CMK (cell line): ENCODE data around the gene RPS27A.
A peak's percentile ranks its signal among the peaks of the same experiment; 100 is the strongest.
"Not testable (repeated sequence)": the region's sequence is repeated elsewhere in the genome, so short reads cannot be mapped to it uniquely, and the experiment has no call there.

Source experiments
- DNase-seq: peaks from one replicate; pipeline ENCODE4 v3.0.0-alpha.2; 2010; ENCODE audit warnings: low read depth

The RPS27A gene

DNA sequence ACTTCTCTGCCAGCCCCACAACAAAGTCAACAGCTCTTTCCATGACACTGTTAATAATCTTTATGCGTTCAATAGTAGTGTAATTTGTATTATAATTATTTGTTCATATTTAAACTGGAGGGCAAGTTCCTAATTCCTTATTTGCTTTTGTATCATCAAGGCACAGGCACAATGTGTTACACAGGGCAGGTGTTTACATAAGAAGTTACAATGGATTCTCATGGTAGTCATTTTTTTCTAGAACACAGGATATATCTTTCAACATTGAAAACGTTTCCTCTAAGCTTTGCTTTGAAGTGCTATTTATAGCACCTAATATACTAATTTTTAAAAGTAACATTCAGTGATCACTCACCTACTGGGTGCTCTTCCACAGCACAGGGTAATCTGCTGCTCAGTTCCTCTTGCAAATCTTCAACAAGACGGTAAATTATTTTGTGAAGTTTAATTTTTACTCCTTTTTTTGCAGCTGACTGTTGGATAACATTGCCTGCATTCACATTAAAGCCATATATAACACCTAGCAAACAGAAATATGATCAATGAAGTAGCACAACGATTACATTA is 7.3 kb downstream of the RPS27A start:
- DNase-seq: no peak

DNA sequence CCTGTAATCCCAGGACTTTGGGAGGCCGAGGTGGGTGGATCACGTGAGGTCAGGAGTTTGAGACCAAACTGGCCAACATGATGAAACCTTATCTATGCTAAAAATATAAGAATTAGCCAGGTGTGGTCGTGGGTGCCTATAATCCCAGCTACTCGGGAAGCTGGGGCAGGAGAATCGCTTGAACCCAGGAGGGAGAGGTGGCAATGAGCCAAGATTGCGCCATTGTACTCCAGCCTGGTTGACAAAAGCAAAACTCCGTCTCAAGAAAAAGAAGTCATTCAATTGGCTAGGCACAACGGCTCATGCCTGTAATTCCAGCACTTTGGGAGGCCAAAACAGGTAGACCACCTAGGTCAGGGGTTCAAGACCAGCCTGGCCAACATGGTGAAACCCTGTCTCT is 9.1 kb downstream of the RPS27A start:
- DNase-seq: not testable (repeated sequence)

DNA sequence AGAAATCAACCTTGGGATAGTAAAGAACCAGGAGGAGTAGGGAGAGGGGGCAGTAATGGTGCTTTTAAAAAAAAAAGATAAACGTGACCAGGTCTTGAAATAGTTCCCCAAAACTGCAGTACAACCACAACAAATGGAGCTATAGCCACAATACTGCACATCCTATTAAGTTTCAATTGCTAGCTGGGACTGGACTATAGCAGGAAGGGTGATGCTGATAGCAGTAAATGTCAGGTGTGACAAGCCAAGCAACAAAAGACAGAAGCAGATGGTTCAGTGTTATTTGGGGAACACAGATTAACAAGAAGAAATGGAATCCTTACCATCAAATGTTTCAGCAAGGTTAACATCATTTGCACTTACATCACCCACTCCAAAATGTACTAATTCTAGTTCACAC is 10.1 kb downstream of the RPS27A start:
- DNase-seq: no peak

DNA sequence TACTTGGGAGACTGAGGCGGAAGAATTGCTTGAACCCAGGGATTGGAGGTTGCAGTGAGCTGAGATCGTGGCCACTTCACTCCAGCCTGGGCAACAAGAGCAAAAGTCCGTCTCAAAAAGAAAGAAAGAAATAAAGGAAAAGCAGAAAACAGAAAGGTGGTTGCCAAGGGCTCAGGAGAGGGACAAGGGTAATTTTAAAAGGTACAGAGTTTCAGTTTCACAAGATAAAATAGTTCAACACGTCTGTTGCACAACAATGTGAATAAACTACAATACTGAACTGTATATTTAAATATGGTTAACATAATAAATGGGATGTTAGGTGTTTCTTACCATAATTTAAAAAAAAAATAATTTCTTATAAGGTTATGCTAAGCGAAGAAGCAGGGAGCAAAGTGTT is 12.9 kb downstream of the RPS27A start:
- DNase-seq: no peak

DNA sequence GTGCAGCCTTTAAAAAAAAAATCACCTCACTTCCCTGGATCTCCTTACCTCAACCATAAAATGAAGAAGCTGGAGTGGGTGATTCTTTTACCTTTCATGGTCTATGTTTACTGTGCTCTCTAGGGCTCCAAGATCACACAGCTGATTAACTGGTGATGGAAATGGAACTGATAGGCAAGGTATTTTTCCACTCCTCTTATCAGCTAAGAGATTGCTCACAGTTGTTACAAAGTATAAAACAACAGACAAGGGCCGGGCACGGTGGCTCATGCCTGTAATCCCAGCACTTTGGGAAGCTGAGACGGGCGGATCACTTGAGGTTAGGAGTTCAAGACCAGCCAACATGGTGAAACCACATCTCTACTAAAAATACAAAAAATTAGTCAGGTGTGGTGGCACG is 14.5 kb downstream of the RPS27A start:
- no peak for DNase-seq

DNA sequence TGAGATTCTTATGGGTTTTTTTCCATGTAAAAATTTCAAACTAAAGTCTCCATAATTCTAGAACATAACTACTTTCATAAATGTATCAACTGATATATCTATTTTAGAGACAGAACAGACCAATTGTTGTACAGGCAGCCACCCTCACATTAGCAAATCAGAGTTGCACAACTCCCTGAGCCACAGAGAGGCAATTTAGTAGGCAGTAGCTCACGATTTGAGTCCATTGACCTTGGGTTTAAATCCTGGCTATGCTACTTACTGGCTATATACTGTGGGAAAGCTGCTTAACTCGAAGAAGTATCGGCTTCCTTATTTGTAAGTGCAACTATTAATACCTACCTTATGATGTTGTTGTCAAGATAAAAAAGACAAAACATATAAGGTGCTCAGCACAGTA is 20.3 kb downstream of the RPS27A start:
- DNase-seq: no peak

DNA sequence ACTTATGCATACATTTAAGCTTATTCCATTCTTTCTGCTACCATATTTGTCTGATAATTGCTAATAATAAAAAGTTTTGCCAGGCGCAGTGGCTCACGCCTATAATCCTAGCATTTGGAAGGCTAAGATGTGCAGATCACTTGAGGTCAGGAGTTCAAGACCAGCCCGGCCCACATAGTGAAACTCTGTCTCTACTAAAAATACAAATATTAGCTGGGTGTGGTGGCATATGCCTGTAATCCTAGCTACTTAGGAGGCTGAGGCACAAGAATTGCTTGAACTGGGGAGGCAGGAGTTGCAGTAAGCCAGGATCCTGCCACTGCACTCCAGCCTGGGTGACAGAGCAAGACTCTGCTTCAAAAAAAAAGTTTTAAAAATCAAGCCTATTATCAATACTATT is 27.1 kb downstream of the RPS27A start:
- DNase-seq: not testable (repeated sequence)

DNA sequence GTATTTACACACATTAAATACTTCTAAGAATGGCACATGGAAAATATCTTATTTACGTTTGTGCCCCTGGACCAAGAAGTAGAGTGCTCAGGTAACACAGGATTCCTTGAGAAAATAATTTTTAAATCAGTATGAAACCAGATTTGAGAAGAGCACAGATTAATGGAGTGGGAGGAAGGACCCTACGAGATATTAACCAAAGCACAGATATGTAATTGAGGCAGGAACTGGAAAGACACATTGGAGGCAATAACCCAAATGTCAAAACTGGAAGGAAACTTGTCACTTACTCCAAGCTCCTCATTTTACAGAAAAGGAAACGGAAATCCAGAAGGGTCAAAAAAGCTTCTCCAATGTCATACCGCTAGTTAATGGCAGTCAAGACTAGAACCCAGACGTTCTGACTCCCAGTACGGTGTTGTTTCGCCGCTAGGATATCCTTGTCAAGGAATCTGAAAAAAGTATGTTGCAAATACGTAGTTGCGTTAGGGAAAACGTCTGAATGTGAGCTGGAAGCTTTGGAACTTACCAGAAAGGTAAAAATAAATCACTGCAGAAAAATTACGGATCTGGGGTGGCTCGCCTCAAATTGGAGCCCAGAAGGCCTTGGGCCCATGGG is 35.9 kb downstream of the RPS27A start:
- no peak for DNase-seq

DNA sequence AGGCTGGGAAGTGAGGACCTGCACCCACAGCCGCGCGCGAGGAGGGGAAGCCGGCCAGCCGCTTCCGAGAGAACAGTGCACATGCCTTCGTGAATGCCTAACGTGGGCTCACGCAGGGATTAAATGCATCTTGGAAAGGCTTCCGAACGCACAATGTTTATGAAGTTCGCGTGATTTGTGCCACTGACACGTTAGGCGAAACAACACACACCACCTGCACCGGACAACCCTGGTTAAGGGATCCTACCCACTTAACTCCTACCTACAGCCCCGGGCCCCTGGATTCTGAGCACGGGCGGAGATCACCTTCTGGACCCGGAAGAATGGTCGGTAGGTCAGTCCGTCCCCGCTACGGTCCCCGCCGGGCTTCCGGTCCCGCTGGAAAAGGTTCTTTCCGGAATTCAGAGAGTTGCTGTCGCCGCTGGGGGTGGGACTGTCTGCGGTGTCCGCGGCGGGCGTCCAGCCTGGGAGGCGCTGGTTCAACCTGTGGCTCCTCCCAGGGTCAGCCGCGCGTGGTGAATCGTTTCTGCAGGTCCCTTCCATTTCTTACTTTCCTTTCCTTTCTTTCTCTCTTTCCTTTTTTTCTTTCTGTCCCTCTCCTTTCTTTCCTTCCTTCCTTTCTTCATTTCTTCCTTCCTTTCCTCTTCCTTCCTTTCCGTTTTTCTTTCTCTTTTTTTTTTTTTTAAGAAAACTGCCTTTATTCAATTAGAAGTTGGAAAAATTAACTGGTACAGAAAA is 36.6 kb downstream of the RPS27A start, which contains the start of gene MTIF2:
Gene MTIF2, minus strand, starts transcription at position 325 of the 738 bp plus-strand sequence. CDS start 5,373 bp downstream, outside the sequence.
- peak; percentile 79 for DNase-seq

DNA sequence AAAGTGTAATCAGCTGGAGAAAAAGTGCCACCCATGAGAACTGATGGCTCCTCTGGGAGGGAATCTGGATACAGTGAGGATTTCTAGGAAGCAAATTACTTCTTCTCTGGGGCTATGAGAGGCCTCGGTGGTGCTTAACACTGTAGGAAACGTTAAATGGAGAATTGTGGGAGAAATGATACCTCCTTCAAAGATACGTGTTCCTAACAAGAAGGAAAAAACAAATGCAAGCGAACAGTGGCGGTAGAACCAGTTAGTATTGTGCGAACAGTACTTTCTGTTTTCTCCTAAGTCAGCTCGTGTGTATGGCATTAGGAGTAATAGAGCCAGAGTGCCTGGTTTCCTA is 37.1 kb downstream of the RPS27A start:
- no peak for DNase-seq

DNA sequence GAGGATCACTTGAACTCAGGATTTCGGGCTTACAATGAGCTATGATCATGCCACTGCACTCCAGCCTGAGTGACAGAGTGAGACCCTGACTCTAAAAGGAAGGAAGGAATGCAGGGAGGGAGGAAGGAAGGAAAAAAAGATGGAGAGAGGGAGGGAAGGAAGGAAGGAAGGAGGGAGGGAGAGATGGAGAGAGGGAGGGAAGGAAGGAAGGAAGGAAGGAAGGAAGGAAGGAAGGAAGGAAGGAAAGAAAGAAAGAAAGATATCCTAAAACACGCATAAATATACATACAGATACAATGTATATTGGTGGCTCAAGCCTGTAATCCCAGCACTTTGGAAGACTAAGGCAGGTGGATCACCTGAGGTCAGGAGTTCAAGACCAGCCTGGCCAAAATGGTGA is 41.9 kb downstream of the RPS27A start:
- not testable (repeated sequence) for DNase-seq

DNA sequence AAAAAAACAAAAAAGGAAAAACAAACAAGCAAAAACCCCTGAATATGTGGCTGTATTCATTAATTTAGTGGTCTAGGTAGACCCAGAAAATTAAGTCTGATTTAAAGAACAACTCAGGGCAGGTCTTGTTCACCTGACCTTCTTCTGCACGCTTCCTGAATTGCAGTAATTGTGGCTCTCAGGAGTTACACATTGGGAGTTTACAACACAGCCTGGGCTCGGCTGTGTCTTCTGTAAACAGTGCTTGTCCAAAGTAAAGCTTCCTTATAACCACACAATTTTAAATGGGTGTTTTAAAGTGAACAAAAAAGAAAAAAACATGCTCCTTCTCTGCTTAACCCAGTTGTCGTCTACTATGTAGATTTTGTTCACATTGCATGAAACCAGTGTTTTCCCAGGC is 44.8 kb downstream of the RPS27A start:
- no peak for DNase-seq

DNA sequence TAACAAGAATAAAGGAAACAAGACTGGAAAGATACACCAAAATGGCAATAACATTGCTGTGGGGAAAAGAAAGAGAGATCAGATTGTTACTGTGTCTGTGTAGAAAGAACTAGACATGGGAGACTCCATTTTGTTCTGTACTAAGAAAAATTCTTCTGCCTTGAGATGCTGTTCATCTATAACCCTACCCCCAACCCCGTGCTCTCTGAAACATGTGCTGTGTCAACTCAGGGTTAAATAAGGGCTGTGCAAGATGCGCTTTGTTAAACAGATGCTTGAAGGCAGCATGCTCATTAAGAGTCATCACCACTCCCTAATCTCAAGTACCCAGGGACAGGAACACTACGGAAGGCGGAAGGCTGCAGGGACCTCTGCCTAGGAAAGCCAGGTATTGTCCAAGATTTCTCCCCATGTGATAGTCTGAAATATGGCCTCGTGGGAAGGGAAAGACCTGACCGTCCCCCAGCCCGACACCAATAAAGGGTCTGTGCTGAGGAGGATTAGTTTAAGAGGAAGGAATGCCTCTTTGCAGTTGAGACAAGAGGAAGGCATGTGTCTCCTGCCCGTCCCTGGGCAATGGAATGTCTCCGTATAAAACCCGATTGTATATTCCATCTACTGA is 46.8 kb downstream of the RPS27A start:
- DNase-seq: not testable (repeated sequence)

DNA sequence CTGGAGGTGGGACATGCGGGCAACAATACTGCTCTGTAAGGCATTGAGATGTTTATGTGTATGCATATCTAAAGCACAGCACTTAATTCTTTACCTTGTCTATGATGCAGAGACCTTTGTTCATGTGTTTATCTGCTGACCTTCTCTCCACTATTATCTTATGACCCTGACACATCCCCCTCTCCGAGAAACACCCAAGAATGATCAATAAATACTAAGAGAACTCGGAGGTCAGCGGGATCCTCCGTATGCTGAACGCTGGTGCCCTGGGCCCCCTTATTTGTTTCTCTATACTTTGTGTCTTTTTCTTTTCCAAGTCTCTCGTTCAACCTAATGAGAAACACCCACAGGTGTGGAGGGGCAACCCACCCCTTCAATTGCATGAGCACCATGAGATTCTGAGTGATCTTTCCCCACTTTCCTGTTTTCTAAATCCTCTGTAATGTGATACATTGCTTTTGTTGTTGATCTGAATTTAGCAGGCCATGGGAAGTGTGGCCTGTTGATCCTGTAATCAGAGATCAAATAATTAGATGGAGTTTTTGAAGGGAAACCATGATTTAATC is 47.5 kb downstream of the RPS27A start:
- DNase-seq: not testable (repeated sequence)

DNA sequence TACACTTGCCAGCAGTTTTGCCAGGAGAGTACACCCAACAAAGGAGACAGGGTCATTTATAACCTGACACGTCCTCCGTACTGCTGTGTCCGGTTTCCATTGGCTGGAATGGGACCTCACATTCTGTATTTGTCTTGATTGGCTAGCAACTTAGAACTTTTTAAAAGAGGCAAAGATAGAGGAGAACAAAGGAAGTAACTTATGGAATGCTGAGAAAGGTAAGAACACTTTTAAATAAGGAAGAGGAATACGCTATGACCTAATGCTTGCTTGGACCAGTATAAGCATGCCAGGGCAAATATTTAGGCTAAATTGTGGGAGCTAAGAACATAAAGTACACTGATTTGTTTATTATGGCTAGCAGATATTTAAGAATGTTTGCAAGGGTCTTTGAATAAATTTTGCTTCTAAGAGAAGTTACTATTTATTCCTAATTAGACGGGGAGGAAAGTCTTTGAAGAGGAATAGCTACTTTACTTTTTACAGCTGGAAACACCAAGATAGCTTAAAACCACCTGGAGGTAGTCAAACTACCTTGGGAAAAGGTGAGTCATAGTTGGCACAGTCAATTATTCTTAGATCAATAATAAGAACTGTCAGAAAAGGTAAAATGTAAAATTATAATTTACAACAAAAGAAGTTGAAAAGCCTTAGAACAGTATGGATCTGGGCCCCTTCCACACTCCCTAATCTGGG is 48.5 kb downstream of the RPS27A start:
- DNase-seq: not testable (repeated sequence)

DNA sequence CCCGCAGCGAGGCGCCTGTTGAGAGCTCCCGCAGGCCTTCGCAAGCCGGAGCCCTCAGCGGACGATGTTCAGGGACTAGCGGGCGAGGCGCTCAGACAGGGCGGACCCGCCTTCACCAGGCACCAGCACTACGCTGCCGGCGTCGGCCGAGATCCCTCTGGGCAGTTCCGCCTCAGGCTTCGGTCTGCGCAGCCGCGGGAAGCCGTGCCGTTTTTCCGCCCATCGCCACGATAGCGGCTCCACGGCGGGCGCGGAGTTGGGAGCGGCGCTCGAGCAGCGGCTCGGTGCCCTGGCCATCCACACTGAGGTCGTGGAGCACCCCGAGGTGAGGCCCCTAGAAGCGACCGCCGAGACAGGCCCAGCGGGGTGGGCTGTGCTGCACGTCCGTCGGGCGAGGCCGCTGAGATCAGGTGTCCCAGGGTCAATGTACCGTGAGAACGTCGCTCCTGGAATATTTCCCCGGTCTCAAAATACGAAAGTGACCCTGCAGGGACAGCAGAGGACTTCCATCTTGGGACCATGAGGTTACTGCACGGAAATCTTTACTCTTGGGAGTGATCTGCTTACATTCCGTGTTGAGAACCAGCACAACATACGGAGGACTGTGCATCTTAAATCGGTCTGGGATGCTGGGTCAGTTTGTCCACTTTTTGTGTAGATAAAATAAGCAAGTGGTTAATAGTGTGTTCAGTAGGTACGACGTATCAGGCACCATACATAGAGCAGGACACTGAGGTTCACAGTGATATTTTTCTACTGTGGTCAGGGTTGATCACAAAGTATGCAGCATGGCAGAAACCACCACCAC is 49.8 kb downstream of the RPS27A start:
- peak; percentile 60 for DNase-seq

DNA sequence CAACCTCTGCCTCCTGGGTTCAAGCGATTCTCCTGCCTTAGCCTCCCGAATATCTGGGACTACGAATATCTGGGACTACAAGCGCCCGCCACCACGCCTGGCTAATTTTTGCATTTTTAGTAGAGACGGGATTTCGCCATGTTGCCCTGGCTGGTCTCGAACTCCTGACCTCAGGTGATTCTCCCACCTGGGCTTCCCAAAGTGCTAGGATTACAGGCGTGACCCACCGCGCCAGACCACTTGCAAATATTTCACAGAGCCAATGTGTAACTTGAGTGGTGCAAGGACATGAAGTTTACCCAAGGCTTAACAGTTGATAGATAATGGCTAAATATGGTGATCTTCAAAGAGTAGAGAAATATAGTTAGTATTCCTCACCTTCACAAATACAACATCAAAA is 50.6 kb downstream of the RPS27A start:
- DNase-seq: no peak
